Endothelial cell of umbilical vein (primary cell): Measurements from ENCODE around the gene FRYL.

Experiments used
- CTCF ChIP-seq, 2 donors: IDR thresholded peaks; 1 replicate in 1 of 2; 2 replicates in 1 of 2; pipeline ENCODE4 v1.5.1; 2011; ENCODE audit warnings: low read length in 2 of 2, mild to moderate bottlenecking in 2 of 2, moderate library complexity in 2 of 2, control low read depth in 1 of 2, inconsistent platforms in 1 of 2, low read depth in 1 of 2; ENCODE audit not compliant: insufficient read depth in 1 of 2; ENCODE audit errors: extremely low read depth in 1 of 2
- MAX ChIP-seq: IDR thresholded peaks from 2 replicates; pipeline ENCODE4 v1.6.1; 2011; ENCODE audit not compliant: insufficient read depth, insufficient read length
- POLR2A ChIP-seq: IDR thresholded peaks from 2 replicates; pipeline ENCODE4 v1.6.1; 2012; ENCODE audit warnings: low read depth, mild to moderate bottlenecking, control low read depth, low read length

GRCh38 chr4:48506716-48507115, 273.4 kb downstream of the FRYL start:
- no peak for TF ChIP-seq CTCF (IDR thresholded peaks at IDR 0.05; ENCODE audit: extremely low read depth in 1 of 2, insufficient read depth in 1 of 2, low read depth in 1 of 2, low read length in 2 of 2)
- no peak for TF ChIP-seq MAX
- no peak for TF ChIP-seq POLR2A
